Renal cortical epithelial cell (primary cell): ENCODE results near the gene CACNA1C. TPM values are rescaled to one million over a fixed set of nuclear protein-coding genes. Genes with fewer than 3 reads are reported as not detected.

Experiments used
- DNase-seq: peaks from one replicate; pipeline ENCODE4 v3.0.0-alpha.2; 2011; ENCODE audit warnings: low read depth
- total RNA-seq: library from RNA; depleted of rRNA; stranded (reverse); fragments of >200 nt; gene quantifications from 2 replicates; pipeline ENCODE4 v1.2.3, GENCODE V29; 2014

The CACNA1C gene
- total RNA-seq, 1 donor from 2014 or later = 0.05 TPM

- no peak for DNase-seq
These were observed 530.3 kb downstream of the CACNA1C start for GRCh38 chr12:2583091-2583497.

DNA sequence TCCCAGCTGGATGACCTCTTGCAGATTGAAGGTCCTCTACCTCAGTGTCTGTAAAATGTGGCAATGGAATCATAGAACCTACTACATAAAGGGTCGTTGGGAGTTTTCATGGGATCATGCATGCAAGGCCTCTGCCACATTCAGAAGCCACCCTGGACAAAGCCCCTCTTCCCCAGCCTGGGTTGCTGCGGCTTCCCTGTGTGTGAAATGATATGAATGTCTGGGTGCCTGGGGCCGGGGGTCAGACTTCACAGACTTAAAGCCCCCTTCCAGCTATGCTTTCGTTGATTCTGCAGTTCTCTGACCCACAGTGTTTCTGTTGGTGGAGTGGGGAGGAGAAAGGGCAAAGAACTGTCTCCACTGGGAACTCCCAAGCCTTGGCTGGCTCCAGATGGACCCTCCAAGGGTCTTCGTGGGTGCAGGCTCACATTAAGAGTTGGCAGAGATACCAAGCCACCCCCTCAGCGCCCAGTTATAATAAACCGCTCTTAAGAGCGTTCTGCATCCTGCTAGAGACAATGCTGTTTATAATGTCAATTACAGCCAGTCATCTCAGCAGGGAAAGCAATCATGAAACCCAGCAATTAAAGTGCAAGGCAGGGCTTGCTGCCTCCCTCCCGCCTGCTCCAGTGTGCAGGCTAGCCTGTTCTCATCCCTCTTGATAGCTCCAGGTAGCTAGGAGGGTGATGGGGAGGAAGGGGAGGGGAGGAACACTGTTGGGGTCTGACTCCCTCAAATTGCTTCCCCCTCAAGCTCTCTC, 531.0 kb downstream of the CACNA1C start:
- no peak for DNase-seq

DNA sequence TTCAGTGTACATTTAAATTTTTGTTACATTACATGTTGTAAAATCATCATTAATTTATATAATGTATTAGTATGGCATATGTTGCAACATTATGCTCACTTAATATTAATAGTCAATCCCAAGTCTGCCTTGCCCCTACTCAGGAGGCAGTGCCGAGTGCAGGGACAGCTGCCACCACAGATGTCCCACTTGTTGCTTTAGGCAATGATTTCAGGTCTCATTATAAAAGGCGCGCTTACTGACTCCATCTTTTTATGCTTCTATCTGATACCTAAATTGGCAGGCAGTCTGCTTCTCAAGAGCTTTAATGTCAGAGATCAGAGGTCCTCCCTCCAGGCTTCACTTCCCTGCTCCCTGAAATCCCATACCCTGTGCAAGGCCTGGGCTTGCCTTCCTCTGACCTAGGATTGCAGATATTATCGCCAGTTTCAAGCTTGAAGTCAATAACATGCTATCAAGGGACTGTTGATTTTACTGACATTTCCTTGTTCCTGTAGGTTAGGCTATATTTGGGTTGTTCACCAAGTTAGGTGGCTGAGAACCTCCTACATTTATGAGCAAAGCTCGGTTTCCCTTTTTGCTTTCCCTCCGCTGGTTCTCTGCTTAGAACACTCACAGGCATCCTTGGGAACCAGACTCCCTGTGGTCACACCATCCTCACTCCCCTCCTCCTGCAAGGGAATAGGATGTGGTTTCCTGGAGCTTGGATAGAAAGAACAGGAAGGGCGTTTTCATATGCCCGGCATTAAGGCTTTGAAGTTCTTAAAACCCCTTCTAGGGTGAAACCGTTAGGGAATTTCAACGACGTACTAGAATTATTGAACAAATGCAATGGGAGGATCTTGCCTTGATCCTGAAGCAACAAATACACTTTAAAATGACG, 533.6 kb downstream of the CACNA1C start:
- no peak for DNase-seq

DNA sequence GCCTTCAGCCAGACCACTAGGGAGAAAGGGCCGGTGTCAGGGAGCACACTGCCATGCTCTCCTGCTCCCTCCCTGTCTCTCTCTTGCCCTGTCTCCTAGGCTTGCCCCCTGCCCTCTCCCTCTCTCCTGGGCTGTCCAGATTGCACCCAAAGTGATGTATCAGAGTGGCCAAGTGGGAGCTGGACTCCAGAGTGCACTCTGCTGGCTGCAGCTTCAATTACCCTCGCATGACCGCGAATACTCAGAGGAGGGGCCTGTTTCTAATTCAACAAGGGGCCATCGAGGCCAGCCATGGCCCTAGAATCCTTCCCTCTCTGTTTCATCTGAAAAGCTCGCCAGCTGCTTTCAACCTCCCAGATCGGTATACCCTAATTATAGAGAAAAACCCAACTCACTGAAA, 535.6 kb downstream of the CACNA1C start:
- no peak for DNase-seq

DNA sequence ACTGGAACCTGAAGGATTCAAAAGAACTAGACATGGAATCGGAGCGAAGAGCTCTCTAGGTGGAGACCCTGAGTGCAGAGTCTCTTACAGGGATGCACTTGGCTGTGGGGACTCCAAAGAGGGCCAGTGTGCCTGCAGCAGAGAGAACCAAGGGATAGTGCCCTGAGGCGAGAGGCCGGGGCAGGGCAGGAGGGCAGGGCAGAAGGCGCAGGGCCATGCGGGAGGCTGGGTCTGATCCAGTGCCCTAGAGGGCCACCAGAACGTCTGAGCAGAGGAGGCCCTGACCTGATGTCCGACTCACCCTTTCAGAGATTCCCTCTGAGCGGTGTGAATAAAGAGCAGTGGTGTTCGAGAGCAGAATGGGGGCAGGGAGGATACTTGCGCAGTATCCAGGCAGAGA, 536.6 kb downstream of the CACNA1C start:
- no peak for DNase-seq

DNA sequence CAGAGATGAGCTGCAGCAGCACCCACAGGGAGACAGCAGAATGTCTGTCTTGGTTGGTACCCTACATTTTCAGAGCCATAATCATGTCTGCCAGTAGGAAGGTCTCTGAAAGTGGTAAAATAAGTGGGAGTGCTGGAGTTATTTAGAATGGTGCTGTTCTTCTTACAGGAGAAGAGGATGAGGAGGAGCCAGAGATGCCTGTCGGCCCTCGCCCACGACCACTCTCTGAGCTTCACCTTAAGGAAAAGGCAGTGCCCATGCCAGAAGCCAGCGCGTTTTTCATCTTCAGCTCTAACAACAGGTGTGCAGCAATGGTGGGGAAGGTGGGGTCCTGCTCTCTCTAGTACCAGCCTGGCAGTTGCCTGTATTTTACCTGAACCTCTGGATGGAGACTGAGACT, 540.3 kb downstream of the CACNA1C start:
- DNase-seq = no peak

GRCh38 chr12:2596441-2596840, 543.7 kb downstream of the CACNA1C start:
- DNase-seq = no peak

GRCh38 chr12:2605301-2605700, 552.5 kb downstream of the CACNA1C start:
- no peak for DNase-seq

DNA sequence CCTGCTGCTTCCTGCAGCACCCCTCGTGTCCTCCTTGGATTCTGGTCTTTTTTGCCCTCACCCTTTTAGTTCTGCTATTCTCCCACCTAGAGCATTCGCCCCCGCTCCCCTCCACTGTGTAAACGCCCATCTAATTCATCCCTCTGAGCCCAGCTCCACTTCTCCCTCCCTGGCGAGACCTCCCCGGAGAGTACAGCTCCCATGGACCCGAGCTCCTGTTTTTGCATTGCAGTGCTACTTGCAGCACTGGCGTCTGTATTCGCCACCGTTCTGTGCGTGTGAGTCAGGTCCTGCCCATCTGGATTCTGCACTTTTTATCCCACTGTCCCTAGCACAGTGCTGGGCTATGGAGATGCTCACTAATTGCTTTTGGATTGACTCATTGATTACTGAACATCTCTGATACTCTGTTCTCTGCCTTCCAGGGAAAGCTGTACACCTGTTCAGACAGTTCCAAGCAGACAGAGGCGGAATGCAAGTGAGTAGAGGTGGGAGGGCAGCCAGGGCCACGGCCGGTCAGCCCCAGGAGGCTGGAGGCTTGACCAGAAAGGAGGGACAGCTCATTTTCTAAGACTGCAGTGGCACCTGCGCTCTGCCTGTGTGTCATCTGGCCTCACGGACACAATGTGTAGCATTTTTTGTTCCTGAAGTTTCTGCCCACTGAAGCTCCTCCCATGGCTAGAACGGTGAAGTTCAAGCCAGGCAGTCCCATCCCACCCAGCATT, 553.6 kb downstream of the CACNA1C start:
- DNase-seq = no peak

DNA sequence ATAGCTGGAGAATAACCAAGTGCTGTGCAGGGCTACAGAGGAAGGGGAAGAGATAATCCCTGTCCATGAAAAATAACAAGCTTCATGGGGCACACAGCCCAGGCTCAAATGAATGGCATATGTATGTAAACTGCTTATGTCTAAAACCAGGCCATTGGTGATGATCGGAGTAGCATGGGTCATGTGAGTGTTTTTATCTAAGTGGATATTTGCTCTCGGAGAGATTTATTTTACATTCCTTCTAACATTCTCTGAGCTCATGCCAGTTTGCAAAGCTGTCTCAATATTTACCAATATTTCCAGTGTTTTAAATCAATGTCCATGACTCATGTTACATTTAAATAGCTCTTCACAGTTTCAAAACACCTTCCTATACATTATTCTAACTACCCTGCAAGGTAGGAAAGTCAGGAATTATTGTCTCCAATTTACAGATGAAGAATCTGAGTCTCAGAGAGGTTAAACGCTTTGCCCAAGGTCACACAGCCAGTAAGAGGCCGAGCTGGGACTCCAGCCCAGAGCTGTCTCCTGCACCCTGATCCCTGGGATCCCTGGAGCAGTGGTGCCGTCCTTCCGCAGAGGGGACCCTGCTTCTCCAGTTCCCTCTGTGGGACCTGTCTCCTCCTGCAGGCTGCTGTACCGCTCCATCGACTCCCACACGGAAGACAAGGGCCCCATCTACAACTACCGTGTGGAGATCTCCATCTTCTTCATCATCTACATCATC, 555.3 kb downstream of the CACNA1C start:
- DNase-seq = no peak

- DNase-seq = no peak
These were observed 555.8 kb downstream of the CACNA1C start for GRCh38 chr12:2608608-2608945.

- DNase-seq = no peak
These were observed 556.2 kb downstream of the CACNA1C start for GRCh38 chr12:2609020-2609419.

- no peak for DNase-seq
These were observed 557.6 kb downstream of the CACNA1C start for GRCh38 chr12:2610358-2610757.

DNA sequence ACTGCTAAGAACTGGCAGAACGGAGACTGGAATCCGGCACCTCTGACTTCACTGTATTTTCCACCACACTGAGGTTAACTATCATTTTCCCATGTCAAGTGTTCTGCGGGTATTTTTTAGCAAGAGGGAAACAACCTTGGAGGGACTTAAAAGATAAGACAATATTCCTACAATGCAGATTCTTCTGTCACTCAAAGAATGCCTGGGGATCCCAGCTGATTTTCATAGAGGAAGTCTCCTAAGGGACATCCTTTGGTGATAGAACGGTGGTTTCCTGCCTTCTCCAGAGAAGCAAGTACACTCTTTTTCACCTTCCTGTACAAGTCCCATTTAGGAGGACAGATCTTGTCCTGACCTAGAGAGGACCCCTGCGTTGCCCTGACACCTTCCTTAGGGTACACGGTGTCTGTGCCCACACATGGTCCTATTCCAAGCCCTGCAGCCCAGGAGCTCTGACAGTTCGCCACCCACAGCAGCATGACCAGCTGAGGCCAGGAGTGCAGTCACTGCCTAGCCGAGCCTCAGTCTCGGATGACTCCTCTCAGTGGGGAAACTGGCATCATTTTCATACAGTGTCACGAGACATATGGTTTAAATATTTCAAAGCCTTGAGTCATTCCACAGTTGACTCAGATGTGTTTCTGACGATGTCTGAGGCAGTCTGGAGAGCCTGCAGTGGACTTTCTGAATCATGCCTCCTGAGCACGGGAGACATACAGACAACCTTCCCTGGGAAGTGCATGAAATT, 560.7 kb downstream of the CACNA1C start:
- peak; percentile 63 for DNase-seq

GRCh38 chr12:2614341-2614740, 561.6 kb downstream of the CACNA1C start:
- no peak for DNase-seq

GRCh38 chr12:2615665-2616402, 563.0 kb downstream of the CACNA1C start:
- DNase-seq = no peak

GRCh38 chr12:2616763-2617162, 564.0 kb downstream of the CACNA1C start:
- DNase-seq = no peak

DNA sequence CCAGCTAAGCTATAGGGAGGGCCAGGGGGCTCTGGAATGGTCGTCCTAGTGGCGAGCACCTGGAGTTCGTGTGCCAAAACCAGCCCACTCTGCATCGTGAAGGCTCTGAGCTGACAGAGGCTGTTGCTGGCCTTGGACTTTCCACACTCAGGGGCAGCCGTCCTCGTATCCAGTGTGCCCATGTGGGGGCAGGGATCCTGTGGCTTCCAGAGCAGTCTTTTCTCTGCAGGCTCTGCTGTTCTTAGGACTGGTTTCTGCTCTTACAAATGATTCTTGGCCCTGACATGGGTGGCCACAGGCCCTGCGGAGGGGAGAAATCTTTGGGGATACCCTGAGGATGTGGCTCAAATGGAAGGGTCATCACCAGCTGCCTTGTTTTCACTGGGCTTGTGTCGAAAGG, 564.6 kb downstream of the CACNA1C start:
- DNase-seq = no peak

DNA sequence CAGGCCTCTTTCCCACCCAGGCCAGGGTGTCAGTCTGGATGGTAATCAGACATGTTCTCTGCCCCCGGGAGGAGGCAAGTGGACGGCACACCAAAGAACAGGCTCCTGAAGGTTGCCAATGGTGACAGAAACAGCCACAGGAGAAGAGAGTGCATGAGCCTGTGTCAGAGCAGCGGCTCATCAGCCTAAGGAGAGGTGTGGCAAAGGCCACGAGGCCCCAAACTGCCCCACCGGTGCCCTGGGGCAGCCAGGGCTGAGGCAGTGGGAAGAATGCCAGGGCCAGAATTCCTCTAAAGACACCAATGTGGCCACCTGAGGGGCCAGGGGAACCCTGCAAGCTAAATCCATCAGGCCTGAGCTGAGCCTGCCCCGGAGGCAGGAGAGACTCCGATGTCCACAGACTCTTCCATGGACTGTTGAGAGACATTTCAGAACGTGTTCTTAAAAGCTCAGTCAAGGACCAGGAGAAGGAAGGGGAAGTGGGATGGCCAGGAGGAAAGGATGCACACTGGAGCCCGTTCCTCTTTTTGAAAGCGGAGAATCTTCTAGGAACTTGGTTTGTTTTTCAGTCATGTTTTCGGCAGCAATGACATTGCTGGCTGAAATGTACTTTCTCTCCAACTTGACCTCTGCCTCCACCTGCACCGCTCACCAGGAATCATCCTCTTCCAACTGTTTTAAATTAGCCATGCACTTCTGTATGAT, 565.7 kb downstream of the CACNA1C start:
- no peak for DNase-seq

GRCh38 chr12:2619136-2619535, 566.3 kb downstream of the CACNA1C start:
- DNase-seq = no peak
